Stimulated activated CD8-positive, alpha-beta memory T cell treated with anti-CD3 and anti-CD28 coated beads, Interleukin-15, amount 100 ng/mL, for 24 hours (primary cell): ENCODE data around the gene INAFM1.
"Not testable (repeated sequence)": the region's sequence is repeated elsewhere in the genome, so short reads cannot be mapped to it uniquely, and the experiment has no call there.

Source experiments
- DNase-seq: peaks from one replicate; pipeline ENCODE4 v3.0.0-alpha.2; 2020; ENCODE audit warnings: low read depth

Gene INAFM1

DNA sequence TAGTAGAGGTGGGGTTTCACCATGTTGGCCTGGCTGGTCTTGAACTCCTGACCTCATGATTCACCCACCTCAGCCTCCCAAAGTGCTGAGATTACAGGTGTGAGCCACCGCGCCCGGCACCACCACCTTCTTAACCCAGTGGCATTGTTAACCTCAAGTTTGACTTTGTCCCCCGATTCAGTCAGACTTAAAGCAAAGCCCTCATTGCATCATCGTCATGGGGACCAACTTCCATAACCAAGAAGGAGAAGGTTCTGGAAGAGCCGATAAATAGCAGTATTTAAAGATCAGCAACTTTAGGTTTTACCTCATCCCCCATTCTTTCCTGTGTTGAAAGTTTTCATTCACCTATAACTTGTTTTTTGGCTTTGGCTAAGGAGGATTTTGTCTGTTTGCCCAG lies 6.7 kb upstream of the INAFM1 start:
- no peak for DNase-seq

DNA sequence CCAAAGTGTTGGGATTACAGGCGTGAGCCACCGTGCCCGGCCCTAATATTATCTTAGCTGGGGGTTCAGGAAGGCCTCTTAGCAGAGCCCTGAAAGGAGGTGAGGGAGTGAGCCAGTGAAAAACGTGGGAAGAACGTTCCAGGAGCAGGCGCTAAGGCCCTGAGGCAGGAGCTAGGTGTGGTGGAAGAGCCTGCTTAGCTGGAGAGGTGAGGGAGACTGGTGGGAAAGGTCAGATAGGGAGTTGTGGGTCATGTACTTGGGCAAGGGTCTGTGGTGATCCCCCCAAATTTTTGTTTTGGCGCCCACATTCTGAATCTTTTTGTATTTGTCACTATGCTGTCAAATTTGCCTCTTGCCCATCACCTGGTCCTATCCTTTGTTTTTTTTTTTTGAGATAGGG lies 5.1 kb upstream of the INAFM1 start:
- DNase-seq = no peak

DNA sequence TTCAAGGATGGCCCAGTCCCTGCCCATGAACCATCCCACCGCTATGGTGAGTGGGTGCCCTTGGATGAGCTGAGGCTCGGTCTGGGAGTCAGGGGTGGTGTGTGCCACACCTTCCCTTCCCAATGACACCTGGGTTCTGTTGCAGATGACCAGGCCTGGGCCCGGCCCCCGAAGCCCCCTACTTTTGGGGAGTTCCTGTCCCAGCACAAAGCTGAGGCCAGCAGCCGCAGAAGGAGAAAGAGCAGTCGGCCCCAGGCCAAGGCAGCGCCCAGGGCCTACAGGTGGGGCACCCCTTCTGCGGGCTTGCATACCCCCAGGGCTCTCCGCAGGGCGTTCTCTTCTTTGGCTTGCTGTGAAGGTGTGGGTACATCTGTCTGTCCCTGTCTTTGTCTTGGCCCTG lies 4.3 kb upstream of the INAFM1 start:
- DNase-seq = no peak

DNA sequence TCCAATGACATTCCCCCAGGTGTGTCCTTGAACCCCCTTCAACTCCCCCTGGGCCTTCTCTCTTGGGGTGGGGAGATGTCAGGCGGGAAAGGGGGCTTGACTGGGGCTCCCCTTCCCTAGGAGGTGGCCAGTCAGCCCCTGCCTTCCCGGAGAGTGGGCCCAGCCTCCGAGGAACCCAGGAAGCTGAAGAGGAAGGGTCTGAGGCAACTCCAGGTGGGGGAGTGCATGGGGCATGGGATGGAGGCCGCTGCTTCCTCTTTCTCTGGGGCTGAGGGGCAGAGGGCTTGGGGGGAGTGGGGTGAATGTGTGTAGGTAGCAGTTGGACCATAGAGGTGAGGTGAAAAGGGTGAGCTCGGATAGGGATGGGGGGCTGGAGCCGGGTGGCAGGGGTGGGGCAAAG lies 2.7 kb upstream of the INAFM1 start:
- no peak for DNase-seq

DNA sequence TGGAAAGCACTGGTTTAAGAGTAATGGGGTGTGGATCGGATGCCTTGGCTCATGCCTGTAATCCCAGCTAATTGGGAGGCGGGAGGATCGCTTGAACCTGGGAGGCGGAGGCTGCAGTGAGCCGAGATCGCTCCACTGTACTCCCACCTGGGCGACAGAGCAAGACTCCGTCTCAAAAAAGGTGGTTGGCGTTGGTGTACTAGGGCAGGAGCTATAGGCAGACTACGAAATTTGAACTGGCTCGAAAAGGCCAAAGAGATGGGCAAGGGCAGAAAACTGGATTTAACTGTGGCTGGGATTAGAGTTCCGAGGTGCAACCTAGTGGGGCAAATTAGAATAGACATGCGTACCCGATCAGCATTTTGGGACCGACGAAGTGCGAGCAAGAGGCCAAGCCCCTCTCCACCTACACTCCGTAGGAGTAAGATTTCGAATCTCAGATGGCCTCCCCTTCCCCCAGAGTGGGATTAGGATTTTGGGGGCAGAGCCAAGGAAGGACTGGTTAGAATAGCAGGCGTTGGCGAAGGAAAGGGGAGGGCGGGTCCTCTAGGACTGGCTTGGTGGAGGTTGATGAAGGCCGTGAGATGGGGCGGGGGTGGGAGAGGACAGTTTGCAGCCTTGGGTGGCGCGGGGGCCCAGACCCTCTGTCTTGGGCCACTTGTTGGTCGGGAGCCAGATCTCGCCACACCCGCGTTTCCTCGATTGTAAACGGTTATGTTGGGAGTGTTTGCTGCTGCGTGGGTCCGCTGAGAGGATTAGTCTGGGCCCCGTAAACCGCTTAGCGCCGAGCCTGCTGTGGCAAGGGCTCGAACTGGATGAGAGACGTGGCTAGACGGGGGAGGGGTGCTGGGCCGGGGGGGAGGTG lies 2.0 kb upstream of the INAFM1 start:
- no peak for DNase-seq

DNA sequence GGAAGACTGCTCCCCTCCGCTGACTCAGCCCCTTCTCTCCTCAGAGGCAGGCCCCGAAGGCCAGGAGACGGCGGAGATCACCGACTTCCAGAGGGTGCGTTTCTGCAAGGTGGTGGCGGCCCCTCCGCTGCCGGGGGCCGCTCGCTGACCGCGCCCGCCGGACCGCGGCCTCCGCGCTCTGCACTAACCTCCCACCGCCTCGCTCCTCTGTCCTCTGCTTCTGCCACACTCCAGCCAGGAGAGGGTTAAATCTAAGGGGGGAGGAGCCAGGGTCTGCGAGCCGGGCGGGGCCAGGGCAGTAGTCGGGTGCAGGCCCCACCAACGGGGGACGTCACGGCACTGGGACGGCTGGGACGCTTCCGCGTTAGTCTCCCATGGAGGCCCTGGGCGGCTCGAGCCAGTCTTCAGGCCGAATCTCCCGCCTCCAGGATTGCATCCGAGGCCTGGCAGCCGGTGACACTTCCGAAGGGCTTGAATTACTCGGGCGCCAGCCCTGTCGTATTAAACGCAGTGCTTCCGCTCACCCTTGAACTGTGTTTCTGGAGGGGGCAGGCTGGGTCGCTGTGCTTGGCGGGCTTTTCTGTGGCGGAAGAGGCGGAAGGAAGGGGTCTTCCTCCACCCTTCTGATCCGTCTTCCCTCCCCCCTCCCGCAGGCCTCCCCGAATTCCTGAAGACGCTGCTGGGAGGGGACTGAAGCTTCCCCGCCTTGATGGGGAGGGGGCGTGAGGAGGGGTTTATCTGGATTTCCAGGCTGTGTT lies 1.2 kb upstream of the INAFM1 start:
- DNase-seq = peak; percentile 56

DNA sequence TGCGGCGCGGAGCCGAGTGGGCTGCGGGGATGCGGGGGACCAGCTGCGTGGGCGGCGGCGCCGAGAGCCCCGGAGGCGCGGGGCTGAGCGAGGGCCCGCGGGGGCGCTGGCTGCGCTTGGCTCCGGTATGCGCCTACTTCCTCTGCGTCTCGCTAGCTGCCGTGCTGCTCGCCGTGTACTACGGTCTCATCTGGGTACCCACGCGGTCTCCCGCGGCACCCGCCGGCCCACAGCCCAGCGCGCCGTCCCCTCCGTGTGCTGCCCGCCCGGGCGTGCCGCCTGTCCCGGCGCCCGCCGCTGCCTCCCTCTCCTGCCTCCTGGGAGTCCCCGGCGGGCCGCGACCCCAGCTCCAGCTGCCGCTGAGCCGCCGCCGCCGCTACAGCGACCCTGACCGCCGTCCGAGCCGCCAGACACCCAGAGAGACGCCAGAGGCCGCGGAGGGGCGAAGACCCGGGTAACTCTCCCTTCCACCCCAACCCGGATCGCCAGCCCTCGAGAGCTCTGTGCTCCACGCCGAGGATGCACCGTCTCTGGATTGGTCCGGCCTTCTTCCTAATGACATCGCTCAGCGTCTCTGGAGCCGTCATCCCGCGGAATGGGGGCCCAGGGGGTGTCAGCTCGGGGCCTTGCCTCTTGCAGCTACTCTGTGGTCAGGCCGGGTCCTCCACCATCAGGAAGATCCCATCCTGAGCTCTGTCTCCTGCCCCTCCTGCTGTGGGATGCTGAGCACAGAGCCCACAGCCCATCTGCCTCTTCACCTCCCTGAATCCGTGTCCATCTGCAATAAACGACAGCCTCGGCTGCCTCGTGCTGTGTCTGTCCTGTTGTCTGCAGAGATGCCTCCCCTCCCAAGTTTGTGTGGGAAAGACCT lies 441 bp downstream of the INAFM1 start:
- DNase-seq = no peak

DNA sequence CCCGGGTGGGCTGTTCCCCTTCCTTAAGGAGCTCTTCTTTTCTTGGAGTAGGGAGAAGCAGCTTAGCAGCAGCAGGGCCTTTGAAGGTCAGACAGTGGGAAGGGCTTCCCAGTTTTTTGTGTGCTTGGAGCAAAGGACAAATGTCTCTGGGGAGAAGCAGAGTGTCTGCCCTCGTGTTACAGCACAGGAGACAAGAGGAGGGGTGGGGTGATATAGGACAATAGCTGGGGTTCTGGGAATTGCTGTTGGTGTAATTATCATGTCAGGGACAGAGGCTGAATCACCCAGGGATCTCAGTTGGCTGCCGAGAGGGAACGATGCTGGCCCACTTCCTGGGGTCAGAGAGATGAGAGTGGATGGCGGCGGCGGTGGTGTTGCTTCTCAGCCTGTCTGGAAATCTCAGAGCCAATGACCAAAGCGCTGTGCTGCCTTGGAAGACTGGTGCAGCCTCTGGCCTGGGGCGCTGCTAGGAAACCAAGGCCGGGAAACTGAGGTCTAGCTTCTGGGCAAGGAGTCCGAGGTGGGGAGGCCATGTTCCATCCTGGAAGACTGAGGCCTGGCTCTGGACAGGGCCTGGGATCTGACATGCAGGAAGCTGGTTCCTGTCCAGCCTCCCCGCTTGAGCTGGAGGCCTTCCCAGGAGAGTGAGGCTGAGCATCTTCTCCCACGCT lies 1.2 kb downstream of the INAFM1 start:
- no peak for DNase-seq

DNA sequence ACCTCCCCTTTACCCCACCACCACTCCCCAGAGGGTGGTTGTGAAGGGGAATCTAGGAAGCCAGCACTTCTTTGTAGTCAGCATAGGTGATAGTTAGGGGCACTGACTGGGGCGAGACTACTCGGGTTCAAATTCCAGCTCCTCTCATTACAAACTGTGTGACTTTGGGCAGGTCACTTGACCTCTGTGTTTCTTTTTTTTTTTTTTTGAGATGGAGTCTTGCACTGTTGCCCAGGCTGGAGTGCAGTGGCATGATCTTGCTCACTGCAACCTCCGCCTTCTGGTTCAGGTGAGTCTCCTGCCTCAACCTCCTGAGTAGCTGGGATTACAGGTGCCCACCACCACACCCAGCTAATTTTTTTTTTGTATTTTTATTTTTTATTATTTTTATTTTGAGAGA lies 1.8 kb downstream of the INAFM1 start:
- DNase-seq = not testable (repeated sequence)

DNA sequence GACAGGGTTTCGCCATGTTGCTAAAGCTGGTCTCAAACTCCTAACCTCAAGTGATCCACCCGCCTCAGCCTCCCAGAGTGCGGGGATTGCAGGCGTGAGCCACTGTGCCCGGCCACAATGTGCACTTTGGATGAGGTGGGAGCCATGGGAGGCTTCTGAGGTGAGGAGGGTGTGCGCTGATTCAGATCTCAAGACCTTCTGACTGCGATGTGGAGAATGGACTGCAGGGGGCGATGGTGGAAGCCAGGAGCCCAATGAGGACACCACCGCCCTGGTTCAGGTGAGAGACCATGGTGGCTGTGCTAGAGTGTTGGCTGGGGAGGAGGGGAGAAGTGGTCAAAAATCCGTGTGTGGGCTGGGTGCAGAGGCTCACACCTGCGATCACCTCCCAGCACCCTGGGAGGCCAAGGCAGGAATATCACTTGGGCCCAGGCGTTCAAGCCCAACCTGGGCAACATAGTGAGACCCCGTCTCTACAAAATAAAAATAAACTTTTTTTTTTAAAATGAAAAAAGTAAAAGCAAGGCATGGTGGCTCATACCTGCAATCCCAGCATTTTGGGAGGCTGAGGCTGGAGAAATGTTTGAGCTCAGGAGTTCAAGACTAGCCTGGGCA lies 5.6 kb downstream of the INAFM1 start:
- no peak for DNase-seq

DNA sequence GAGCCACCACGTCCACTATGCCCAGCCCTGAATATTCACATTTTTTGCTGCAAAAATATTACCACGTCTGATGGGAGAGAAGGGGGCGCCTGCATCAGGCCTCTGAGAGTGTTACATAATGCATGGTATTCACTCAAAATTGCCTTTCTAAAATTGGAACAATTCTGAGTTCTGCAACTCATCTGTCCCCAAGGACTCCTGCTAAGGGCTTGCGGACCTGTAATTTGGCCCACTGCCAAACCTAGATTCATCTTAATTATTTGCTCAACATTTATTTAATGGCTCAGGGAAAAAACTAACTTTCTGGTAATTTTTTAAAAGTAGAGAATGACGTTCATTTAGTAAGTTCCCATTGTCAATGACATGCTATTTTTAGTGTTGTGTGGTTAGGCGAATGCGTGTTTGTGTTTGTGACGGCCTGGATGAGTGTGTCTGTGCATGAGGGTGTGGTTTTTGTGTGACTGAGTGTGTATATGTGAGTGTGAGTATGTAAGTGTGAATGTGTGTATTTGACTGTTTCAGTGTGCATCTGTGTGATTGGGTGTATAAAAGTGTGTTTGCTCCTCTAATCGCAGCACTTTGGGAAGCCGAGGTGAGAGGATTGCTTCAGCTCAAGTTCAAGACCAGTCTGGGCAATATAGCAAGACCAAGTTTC lies 8.8 kb downstream of the INAFM1 start:
- no peak for DNase-seq

DNA sequence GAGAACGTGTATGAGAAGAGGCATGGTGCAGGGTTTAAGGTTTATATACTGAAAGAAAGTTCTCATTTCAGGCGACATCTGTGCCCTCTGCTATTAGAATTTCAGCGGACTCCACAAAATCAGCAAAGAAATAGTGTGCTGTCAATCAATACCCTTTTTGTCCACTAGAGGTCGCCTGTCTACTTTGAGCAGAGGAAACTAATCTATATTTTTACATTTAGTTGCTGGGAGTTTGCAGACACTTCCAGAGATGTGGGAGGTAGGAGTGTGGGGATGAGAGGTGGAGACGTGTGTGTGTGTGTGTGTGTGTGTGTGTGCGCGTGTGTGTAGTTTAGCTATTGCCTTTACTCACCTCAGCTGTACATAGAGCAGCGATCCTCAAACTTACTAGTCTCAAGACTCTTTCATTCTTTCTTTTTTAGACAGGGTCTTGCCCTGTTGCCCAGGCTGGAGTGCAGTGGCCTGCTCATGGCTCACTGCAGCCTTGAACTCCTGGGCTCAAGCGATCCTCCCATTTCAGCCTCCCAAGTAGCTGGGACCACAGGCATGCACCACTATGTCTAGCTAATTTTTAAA lies 9.7 kb downstream of the INAFM1 start:
- no peak for DNase-seq

DNA sequence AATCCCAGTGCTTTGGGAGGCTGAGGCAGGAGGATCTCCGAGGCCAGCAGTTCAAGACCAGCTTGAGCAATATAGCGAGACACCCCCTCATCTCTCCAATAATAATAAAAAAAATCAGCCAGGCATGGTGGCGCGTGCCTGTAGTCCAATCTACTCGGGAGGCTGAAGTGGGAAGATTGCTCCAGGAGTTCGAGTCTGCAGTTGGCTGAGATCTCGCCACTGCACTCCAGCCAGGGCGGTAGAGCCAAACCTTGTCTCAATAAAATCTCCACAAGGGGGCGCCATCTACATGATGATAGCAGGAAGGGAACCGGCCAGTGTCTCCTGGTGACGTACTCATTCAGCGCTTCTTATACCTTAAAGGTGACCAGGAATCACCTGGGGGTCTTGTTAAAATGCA lies 21.4 kb downstream of the INAFM1 start:
- DNase-seq = peak; percentile 38

DNA sequence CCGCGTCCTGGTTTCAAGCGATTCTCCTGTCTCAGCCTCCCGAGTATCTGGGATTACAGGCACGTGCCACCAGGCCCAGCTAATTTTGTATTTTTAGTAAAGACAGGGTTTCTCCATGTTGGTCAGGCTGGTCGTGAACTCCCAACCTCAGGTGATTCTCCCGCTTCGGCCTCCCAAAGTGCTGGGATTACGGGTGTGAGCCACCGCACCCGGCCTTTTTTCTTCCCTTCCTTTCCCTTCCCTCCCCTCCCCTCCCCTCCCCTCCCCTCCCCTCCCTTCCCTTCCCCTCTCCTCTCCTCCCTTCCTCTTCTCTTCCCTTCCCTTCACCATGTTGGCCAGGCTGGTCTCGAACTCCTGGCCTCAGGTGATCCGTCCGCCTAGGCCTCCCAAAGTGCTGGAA lies 26.2 kb downstream of the INAFM1 start:
- not testable (repeated sequence) for DNase-seq

DNA sequence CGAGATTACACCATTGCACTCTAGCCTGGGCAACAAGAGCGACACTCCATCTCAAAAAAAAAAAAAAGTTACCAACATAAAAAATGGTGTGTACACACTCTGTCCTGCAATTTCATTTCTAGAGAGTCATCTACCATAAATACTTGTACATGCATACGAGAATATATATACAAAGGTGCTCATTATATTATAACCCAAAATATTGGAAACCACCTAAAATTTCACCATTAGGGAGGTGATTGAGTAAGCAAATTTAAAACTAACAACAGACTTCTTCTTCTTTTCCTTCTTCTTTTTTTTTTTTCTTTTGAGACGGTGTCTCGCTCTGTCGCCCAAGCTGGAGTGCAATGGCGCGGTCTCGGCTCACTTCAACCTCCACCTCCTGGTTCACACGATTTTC lies 27.6 kb downstream of the INAFM1 start:
- DNase-seq = no peak

DNA sequence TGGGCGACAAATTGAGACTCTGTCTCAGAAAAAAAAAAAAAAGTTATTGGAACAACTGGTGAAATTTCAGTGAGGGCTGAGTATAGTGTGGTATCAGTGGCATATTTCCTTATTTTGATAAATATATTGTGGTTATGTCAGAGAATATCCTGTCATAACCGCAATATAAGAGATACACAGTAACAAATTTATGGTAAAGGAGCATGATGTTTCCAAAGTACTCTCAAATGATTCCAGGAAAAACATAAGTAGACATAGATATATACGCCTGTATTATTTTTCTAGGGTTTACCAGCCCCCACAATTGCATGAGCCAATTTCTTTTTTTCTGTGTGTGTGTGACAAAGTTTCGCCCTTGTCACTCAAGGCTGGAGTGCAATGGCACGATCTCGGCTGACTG lies 29.3 kb downstream of the INAFM1 start:
- no peak for DNase-seq

DNA sequence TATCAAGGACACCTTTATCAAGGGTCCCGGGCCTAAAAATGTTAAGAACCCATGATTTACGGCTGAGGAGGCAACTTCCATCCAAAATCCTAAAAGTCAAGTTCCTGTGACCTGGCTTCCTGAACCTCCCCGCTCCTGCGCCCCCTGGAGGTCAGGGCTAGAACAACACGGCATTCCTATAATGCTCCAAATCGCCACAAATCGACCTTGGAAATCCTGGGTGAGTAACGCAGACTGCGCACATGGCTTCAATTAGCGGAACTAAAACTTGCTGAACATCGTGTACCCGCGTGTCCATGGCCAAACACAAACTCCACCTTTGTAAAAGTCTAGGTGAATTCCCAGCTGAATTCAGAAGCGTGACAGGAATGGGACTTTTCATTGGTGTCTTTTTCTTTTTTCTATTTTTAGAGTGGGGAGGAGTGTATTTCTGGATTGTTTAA lies 30.6 kb downstream of the INAFM1 start:
- peak; percentile 25 for DNase-seq

DNA sequence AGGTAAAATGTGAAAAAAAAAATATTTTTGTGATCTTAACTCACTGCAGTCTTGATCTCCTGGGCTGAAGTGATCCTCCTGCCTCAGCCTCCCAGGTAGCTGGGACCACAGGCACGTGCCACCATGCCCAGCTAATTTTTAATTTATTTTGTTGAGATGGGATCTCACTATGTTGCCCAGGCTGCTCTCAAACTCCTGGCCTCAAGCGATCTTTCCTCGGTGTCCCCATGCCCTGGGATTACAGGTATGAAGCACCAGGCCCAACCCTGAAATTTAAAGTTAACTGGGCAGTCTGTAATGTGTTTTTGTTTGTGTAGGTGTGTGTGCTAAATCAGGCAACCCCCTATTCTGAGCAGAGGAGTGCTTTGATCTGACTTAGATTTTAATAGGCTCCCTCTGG lies 31.6 kb downstream of the INAFM1 start:
- DNase-seq = no peak

DNA sequence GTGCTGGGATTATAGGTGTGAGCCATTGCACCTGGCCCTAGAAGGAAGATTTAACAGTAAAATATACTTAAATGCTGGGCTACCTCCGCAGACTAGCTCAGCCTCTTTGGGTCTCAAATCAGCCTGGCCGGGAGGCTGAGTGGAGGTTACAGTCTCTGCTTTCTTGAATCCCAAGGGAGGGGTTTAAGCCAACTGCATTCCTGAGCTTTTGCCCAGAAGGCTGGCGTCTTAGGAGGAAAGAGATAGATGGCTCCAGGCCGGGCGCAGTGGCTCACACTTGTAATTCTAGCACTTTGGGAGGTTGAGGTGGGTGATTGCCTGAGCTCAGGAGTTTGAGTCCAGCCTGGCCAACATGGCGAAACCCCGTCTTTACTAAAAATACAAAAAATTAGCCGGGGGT lies 34.4 kb downstream of the INAFM1 start:
- DNase-seq = no peak

DNA sequence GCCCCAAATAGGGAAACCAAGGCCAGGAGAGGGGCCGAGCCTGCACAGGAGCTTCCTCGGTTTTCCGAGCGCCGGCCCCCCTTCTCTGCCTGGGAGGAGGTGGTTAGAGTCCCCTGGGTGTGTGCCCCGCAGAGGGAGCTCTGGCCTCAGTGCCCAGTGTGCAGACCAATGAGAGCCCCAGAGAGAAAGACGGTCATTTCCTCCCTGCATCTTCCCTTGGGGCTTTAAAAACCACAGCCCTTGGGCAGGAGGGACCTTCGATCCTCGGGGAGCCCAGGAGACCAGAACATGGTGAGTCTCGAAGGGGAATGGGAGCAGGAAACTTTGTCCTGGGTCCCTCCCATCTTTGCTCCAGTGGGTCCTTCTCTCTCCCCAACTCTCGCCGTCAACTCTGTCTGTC lies 34.9 kb downstream of the INAFM1 start, which contains the start of gene C5AR1:
Gene C5AR1, plus strand, starts transcription at position 254 of the 400 bp plus-strand sequence. Its CDS starts 35 bp downstream, at position 289.
- no peak for DNase-seq
